Right lobe of liver (tissue), 6 donors: Measurements from ENCODE around the gene KEAP1. TPM values are rescaled to one million over a fixed set of nuclear protein-coding genes. Genes with fewer than 3 reads are reported as not detected.
A peak's percentile ranks its signal among the peaks of the same experiment; 100 is the strongest.

ENCODE experiments used
- ATAC-seq, 4 donors: fragments of 200-7000 bp; cut with Tn5 transposase; one replicate each; pipeline ENCODE4 v1.9.1; 2020; ENCODE audit warnings: mild to moderate bottlenecking in 4 of 4, moderate library complexity in 4 of 4
- DNase-seq, 3 donors: peaks; one replicate each; pipeline ENCODE4 v3.0.0-alpha.2; 2020
- H3K27ac ChIP-seq, 3 donors: fragments of 200-600 bp; one replicate each; pipeline ENCODE4 v1.8.0; 2022
- H3K27me3 ChIP-seq, 2 donors: fragments of 200-600 bp; one replicate each; pipeline ENCODE4 v1.8.0; 2022
- H3K36me3 ChIP-seq, 4 donors: fragments of 200-600 bp; sonication (generic) in 1 of 4; one replicate each; pipeline versions ENCODE4 v1.5.1 to v1.8.0; 2017 to 2022; ENCODE audit warnings: control low read depth in 1 of 4
- H3K4me1 ChIP-seq, 4 donors: fragments of 200-600 bp; sonication (generic) in 1 of 4; one replicate each; pipeline versions ENCODE4 v1.5.1 to v1.8.0; 2017 to 2022; ENCODE audit warnings: control low read depth in 1 of 4
- H3K4me3 ChIP-seq, 3 donors: fragments of 200-600 bp; one replicate each; pipeline ENCODE4 v1.8.0; 2022
- H3K9me3 ChIP-seq, 4 donors: fragments of 200-600 bp; sonication (generic) in 1 of 4; one replicate each; pipeline versions ENCODE4 v1.5.1 to v1.8.0; 2017 to 2022; ENCODE audit warnings: control low read depth in 1 of 4
- CTCF ChIP-seq, 4 donors: fragments of 200-600 bp in 3 of 4; fragments of 450-650 bp in 1 of 4; IDR thresholded peaks; one replicate each; pipeline versions ENCODE4 v1.5.1 to v1.8.0; 2016 to 2022; ENCODE audit warnings: antibody characterized with exemption in 4 of 4, mild to moderate bottlenecking in 2 of 4
- POLR2A ChIP-seq: fragments of 450-650 bp; IDR thresholded peaks from one replicate; pipeline ENCODE4 v1.6.1; 2017; ENCODE audit warnings: antibody characterized with exemption, mild to moderate bottlenecking
- WGBS: methylation state at CpG from one replicate; pipeline ENCODE4 v1.1.6; 2018; ENCODE audit warnings: low coverage, low lambda C conversion rate; ENCODE audit not compliant: insufficient coverage; ENCODE audit errors: missing lambda C conversion rate; 5-methylcytosine and 5-hydroxymethylcytosine counted together
- intact Hi-C, 2 donors: fragments of 100-400 bp; cut with DNase I; formaldehyde crosslinking; loops; one replicate each; pipeline versions ENCODE4 v1.11.2 to v1.14.1; 2022
- total RNA-seq, 6 experiments: library from RNA; depleted of rRNA in 2 of 6; stranded (reverse); fragments of >200 nt in 2 of 6; fragmentation: NEBNext Ultra II Directional in 3 of 6; extraction: Animal tissue kit (Norgen Biotek cat#: 25700) in 3 of 6; gene quantifications; one replicate each; pipeline versions ENCODE4 v1.1.0 to v1.2.4, GENCODE V29; 2016 to 2023
- donor health status: DM: no; HTN: yes; CAD: no.
- donor health status: DM: no; HTN: no; CAD: no.
- donor health status: DM: no; HTN: no; CAD: no.
- donor health status: DM: no; HTN: yes; CAD: no.
- donor health status: DM: no; HTN: yes; CAD: no.

The KEAP1 gene
- total RNA-seq, 6 experiments from 2014 or later = 36.7 to 60.7 (median 41.2) TPM

- Histone ChIP-seq H3K9me3 (no peaks in the 10 kb centered on the region), H3K27me3 (peaks cover 0 to 21% of the 10 kb centered on the region in 2 donors), H3K4me3 (peak within 1 kb of the TSS in 2 of 3 donors; percentile 15 to 40), H3K36me3 (no peaks in the 10 kb centered on the region), H3K4me1 (peaks cover 0 to 6% (median 0%) of the 10 kb centered on the region in 4 donors), H3K27ac (no peak within 1 kb of the TSS)
- no peak for TF ChIP-seq CTCF (IDR thresholded peaks at IDR 0.05)
- TF ChIP-seq POLR2A = no peak
- intact Hi-C loops = no loop called here
- ATAC-seq (peak; percentile 36 to 58 (median 47)), DNase-seq (peak in 1 of 3 donors; percentile 32)
- WGBS = 0% methylated on average over 6 of the region's 39 CpGs
Observed at GRCh38 chr19:10517361-10517759, 14.2 kb upstream of the KEAP1 start, which contains the start of gene S1PR5. Gene S1PR5 (minus strand): TSS chr19:10517447. CDS start chr19:10515011, 2,436 bp downstream.

GRCh38 chr19:10516671-10517286, 13.6 kb upstream of the KEAP1 start:
- Histone ChIP-seq H3K36me3 (no peaks in the 10 kb centered on the region), H3K4me3 (peak overlapping the region in 2 of 3 donors; percentile 15 to 40), H3K4me1 (peaks cover 0 to 6% (median 0%) of the 10 kb centered on the region in 4 donors), H3K27me3 (peaks cover 0 to 21% of the 10 kb centered on the region in 2 donors), H3K9me3 (no peaks in the 10 kb centered on the region), H3K27ac (no peak overlapping the region)
- ATAC-seq (no peak), DNase-seq (no peak)
- WGBS = 45% methylated on average over 4 of the region's 10 CpGs
- TF ChIP-seq POLR2A (no peak), CTCF (IDR thresholded peaks at IDR 0.05) (no peak)
- intact Hi-C loops = no loop called here

GRCh38 chr19:10516064-10516385, 12.9 kb upstream of the KEAP1 start:
- Histone ChIP-seq H3K4me3 (no peak overlapping the region), H3K4me1 (peaks cover 0 to 6% (median 0%) of the 10 kb centered on the region in 4 donors), H3K27me3 (peaks cover 0 to 21% of the 10 kb centered on the region in 2 donors), H3K27ac (no peak overlapping the region), H3K36me3 (no peaks in the 10 kb centered on the region), H3K9me3 (no peaks in the 10 kb centered on the region)
- DNase-seq = no peak
- TF ChIP-seq CTCF (IDR thresholded peaks at IDR 0.05) (no peak), POLR2A (no peak)
- 87% methylated on average over 2 of the region's 5 CpGs for WGBS
- ATAC-seq = peak in 1 of 4 donors; percentile 29
- intact Hi-C loops = no loop called here

GRCh38 chr19:10514211-10515145, 11.3 kb upstream of the KEAP1 start:
- intact Hi-C loops = no loop called here

More at GRCh38 chr19:10514211-10515145, 11.3 kb upstream of the KEAP1 start:
- H3K4me3 ChIP-seq = no peak overlapping the region
- TF ChIP-seq POLR2A (no peak), CTCF (IDR thresholded peaks at IDR 0.05) (no peak)
- H3K27me3 ChIP-seq = peaks cover 0 to 21% of the 10 kb centered on the region in 2 donors
- 14% methylated on average over 20 of the region's 107 CpGs for WGBS
- H3K9me3 ChIP-seq = no peaks in the 10 kb centered on the region
- peaks cover 0 to 6% (median 0%) of the 10 kb centered on the region in 4 donors for H3K4me1 ChIP-seq
- no peaks in the 10 kb centered on the region for H3K36me3 ChIP-seq
- ATAC-seq = no peak
- DNase-seq = no peak
- no peak overlapping the region for H3K27ac ChIP-seq
